ENCODE results near the gene CAMK1. TPM values are rescaled to one million over a fixed set of nuclear protein-coding genes. Genes with fewer than 3 reads are reported as not detected.

Gene CAMK1
- polyA plus RNA-seq (ENCODE audit: insufficient read length in 10 of 10): 10 to 100 TPM in 9 of 10 donors, 1 to 10 TPM in 1; 10.0 to 19.5 (median 14.5) TPM
- long read RNA-seq, donor 1, partial matches to known transcripts: 0 of 2 reads
- long read RNA-seq, donor 1, other reads (novel, unspliced or antisense): 0 of 2 reads
- long read RNA-seq, donor 2, partial matches to known transcripts: 0 of 1 reads
- long read RNA-seq, donor 2, other reads (novel, unspliced or antisense): 0 of 1 reads
- long read RNA-seq, donor 3: 0 reads
- long read RNA-seq, donor 4, partial matches to known transcripts: 0 of 5 reads
- long read RNA-seq, donor 4, other reads (novel, unspliced or antisense): 0 of 5 reads
- long read RNA-seq, donor 5, partial matches to known transcripts: 24 of 27 reads
- long read RNA-seq, donor 5, other reads (novel, unspliced or antisense): 0 of 27 reads
- long read RNA-seq, donor 6, partial matches to known transcripts: 0 of 3 reads
- long read RNA-seq, donor 6, other reads (novel, unspliced or antisense): 0 of 3 reads
- long read RNA-seq, donor 7, partial matches to known transcripts: 0 of 4 reads
- long read RNA-seq, donor 7, other reads (novel, unspliced or antisense): 0 of 4 reads
- long read RNA-seq, donor 8, partial matches to known transcripts: 0 of 5 reads
- long read RNA-seq, donor 8, other reads (novel, unspliced or antisense): 0 of 5 reads
- long read RNA-seq, donor 9, partial matches to known transcripts: 0 of 1 reads
- long read RNA-seq, donor 9, other reads (novel, unspliced or antisense): 0 of 1 reads

DNA sequence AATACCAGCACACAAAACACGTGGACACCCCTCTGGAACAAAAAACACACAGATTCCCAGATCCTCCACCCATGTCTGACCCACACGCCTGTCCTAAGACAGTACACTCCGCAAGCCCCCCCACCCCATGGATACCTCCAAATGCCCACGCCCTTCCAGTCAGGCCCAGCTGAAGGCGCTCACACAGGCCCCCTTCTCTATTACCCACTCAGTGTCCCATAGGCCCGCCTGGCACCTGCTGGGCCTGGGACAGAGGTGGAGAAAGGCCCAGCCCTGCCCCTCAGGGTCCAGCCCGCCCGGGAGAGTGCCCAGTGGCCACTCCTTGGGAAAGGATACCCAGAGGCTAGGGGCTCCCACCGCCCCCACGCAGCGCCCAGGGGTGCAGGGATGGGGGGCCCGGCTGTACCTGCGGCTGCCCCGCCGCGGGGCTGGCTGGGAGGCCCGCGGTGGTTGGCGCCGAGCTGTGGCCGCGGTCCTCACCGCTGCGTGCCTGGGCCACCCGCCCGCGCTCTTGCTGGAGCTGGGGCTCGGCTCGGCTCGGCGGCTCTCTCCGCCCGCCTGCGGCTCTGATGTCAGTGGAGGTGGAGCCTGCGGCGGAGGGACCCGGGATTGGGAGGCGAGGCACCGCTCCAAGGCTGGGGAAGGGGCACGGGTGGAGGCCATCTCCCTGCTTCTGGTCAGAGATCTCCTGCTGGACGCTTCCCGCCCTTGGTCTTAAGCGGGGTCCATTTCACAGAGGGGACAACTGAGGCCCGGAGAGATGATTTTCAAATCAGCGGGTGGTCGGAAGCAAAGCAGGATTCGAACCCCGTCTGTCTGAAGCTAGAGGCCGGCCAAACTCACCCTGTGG is at the start of gene CAMK1:
CAMK1 (minus strand) TSS at position 522 of the 850 bp plus-strand sequence. CDS start 2,198 bp downstream, outside the sequence.
- peak; percentile 70 to 94 (median 83) for DNase-seq

DNA sequence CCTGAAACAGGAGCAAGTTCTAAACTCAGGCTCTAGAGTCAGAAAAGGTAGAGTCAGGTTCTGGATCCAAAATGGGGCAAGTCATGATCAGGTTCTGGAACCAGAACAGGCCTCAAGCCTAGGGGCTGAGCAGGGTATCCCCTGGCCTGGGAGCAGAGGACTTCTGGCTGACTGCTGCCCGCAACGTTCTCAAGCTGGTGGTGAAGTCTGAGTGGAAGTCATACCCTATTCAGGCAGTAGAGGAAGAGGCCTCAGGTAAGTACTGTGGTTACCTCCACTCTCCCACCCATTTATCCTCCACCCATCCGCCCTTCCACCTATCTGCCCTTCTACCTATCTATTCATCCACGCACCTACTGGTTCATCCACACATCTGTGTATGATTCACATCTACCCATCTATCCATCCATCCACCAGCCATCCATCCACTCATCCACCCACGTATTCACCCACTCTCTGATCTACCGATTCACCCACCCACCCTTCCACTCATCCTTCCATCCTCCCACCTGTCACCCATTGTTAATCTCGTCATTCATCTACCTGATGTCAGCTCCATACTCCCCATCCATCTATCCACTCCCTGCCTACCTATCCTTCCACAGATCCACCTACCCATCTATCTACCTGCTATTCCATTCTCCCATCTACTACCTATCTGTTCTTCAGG is 49.1 kb upstream of the CAMK1 start:
- DNase-seq: no peak

DNA sequence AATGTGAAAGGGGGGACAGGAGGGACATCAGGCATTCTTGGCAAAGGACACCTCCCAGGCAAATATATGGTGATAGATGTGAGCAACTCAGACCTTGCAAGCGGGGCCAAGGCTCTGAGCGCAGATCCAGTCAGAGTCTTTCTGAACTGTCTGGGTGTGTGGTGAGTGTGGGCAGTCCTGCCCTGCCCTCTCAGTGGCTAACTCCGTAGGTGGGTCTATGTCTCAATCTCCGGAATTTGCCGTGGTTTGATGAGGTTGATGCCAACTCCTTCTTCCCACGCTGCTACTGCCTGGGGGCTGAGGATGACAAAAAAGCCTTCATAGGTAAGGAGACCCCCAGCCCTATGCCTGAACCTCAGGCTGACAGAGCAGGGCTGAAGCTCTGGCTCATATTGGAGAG is 47.7 kb upstream of the CAMK1 start:
- no peak for DNase-seq

DNA sequence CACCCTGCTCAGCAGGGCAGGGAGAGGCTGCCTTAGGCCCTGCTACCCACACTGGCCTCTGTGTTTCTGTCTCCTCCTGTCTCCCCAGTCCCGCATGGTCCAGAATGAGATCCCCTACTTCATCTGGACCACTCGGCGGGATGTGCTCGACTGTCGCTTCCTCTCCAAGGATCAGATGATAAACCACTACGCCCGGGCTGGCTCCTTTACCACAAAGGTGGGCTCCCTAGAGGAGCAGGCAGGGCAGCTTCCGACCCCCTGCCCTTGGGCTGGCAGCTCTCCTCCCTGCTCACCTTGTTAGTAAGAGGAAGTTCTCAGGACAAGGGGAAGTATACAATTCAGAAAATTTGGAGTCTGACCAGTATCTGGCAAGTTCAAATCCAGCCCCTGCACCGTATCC is 46.2 kb upstream of the CAMK1 start:
- no peak for DNase-seq

DNA sequence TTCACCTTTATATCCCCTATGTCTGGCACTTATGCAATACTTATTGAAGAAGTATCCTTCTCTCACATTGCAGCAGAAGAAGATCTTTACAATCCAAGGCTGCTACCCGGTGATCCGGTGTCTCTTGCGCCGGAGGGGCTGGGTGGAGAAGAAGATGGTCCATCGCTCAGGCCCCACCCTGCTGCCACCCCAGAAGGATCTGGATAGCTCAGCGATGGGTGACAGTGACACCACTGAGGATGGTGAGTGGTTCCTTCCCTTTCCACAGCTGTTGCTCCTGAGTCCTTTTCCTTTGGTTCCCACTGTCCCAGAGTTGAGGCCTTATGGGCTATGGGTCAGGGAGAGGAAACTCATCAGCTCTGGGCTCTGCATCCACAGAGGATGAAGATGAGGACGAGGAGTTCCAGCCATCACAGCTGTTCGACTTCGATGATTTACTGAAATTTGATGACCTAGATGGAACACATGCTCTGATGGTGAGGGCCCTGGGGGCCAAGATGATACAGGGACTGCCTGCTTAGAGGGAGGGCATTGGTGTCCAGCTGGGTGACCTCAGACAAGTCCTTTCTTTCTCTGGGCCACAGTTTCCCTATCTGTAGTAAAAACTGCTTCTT is 43.2 kb upstream of the CAMK1 start:
- DNase-seq: no peak

DNA sequence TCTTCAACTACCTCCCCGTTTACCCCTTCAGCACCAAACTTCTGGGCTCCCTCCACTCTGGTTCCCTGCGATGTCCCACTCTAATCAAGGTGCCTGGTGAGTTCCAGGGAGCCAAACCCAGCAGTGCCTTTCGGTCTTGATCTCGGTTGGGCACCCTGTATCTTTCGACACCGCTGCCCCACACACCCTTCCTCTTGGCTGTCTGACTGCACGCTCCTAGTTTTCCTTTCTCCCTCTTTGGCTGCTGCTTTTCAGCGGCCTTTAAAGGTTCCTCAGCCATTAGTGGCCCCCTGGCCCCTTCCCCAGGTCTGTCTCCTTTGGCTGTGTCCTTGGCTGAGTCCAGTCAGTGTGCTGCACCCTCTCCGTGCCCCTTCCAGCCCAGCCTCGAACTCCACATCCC is 41.1 kb upstream of the CAMK1 start:
- DNase-seq: no peak

DNA sequence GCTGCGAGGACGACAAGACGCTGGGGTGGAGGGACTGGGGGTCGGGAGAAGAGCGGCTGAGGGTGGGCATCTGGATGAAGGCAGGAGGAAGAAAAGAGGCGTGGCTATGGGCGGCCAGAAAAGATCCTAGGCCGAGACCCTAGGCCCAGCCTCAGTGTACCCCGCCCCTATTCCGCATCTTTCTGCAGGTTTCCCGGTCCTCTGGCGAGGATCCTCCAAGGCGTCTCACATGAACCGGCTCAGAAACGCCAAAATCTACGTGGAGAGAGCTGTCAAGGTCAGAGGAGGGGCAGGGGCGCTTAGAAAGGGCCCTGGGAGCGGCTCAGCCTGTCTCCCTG is 40.7 kb upstream of the CAMK1 start:
- peak in 2 of 3 donors; percentile 41 to 74 for DNase-seq

DNA sequence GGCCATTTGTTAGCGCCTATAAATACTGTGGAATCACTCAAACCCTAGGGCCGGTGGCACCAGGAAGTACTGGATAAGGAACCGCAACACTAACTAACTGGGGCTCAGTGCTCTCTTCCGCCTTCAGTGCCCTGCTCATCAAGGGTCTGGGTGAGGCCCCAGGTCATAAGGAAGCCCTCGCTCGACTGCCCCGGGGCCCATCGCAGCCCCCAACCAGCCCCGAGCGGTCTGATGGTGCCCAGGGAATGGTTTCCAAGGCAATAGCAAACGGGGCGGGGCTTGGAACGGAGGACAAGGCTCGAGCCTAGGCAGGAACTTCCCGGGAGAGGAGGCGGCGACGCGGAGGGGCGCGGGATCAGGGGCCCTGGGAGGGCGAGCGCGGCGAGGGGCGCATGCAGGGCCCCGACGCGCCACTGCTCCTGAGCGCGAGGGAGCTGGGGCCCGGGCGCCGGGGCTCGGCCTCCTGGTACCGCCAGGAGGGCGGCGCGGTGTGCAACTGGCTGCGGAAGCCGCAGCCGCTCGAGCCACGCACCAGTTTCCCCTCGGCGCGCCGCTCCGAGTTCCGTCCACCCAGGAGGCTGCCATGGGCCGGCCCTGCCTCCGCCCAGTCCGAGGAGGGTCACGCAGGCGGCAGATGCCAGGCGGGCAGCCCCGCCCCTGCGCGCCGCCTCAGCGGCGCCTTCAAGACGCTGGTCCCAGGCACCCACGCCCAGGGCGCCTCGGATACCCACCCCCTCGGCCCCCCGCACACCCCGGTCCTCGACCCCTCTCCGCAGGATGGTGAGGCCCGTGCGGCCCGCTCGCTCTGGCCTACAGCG is 40.1 kb upstream of the CAMK1 start, which contains the start of gene TTLL3:
TTLL3 (plus strand) TSS at position 648 of the 818 bp plus-strand sequence. CDS start 400 bp downstream, outside the sequence.
- DNase-seq: peak; percentile 47 to 90 (median 71)

DNA sequence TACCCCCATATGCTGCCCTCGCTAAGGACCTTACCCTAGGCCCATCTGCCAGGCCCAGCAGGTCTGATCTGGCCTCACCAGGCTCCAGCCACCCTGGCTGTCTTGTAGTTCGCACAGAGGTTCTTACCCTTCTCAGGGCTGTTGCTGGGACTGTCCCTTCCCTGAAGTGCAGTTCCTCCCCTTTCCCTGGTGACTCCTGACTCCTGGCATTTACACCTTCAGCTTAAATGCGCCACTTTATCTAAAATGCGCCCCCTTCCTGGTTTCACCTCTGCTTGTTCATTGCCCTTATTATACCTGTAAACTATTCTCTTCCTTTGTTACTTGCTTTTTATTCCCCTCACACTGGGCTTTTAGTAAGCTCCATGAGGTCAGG is 39.5 kb upstream of the CAMK1 start:
- no peak for DNase-seq

DNA sequence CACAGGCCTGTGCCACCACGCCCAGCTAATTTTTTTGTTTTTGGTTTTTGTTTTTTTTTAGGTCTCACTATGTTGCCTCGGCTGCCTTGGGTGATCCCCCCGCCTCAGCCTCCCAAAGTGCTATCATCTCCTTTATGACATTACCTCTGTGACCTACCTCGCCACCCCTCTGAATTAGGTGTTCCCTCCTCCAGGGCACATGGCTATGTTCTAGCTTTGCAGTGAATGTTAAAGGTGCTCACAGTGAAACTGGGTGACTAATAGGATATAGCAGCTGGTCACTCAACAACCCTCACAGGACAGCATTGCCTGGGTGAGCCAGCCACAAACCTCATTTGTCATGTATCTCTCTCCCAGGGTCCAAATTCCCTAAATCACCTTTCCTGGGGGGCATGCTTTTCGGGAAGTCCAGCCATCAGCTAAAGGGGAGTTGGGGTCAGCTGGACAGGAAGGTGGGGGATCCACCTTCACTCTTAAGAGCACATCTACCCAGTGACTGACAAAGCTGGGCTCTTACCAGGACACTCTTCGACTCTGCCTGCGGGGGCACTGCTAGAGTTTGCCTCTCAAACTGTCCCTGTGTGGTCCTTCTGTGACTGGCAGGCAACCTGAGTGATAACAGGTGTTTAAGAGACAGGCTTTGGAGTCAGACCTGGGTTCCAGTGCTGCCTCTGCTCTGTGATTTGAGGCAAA is 38.7 kb upstream of the CAMK1 start:
- DNase-seq: peak in 1 of 3 donors; percentile 31

DNA sequence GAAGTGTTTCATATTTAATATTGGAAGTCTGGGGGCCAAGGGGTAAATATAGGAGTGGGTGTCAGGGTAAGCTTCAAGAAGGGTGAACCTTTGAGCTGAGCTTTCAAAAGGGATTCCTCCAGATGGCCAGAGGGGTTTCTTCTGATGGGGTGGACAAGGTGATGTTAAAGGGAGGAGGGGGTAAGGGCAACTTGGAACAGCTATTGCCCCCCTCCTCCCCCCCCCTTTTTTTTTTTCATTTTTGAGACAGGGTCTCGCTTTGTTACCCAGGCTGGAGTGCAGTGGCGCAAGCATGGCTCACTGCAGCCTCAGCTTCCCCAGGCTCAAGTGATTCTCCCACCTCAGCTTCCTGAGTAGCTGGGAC is 38.2 kb upstream of the CAMK1 start:
- no peak for DNase-seq

DNA sequence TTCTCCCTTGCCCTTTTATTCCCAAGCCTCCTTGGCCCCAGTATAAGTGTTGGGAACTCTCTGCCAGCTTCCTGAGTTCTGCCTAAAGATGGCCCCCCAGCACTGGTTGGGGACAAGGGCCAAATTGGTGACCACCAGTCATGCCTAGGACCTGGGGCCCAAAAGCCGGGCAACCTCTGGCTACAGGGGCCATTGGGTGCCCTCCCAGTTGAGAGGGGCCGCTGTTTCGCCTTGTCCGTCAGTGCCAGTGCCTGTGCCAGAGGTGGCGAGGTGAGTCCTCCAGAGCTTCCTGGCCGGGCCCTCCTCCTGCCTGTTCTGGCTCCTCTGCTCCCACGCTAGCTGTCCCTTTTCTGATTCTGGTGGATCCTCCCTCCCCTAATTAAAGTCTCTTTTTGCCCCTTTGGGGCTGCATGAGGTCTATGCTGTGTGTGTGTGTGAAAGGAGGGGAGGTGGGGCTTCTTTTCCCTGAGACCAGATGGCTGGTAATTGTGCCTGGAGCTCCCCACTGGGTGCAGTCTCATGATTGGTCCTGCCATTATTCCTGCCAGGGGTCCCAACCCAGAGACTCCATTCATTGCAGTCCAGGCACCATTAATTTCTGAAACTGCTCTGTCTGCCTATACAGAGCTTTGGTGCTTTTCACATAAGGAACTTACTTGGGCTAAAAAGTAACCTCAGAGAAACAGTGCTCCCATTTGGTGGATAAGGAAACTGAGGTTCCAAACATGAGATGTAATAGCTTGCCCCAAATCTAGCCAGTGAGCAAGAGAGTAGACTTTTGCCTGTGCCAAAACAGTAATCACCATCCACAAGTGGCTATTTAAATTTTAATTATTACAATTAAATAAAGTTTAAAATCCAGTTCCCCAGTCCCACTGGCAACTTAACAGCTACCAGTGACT is 37.2 kb upstream of the CAMK1 start:
- no peak for DNase-seq

DNA sequence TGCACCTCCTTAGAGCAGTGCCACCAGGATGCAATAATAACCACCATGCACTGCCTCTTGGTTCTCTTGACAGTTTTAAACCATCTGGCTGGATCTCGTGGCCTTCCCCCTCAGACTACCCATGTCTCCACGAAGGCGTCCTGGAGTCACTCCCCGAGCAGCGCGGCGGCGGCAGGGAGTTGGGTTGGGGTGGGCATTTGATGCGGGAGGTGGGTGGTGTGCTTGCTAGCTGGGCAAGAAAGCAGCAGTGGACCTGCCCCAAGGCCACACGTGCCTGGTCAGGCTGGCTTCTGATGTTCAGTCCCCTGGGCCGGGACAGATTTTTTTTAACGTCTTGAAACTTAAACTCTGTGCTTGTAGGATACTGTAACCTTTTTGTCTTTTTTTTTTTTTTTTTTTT is 36.4 kb upstream of the CAMK1 start:
- DNase-seq: no peak

DNA sequence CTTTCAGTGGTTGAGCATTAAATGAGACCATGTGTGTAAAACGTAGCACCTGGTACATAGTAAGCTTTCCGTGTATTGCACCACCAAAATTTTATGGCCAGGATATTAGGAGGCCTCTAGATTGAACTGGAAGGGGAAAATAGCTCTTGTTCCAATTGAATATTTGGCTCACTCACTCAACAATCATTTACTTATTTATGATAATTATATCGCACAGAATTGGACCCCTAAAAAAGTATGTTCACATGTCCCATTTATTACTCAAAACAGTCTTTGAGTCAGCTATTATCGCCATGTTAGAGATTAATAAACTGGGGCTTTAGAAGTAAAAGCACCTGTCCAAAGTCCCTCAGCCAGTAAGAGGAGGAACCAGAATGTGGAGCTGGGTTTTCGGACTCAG is 35.2 kb upstream of the CAMK1 start:
- DNase-seq: no peak

DNA sequence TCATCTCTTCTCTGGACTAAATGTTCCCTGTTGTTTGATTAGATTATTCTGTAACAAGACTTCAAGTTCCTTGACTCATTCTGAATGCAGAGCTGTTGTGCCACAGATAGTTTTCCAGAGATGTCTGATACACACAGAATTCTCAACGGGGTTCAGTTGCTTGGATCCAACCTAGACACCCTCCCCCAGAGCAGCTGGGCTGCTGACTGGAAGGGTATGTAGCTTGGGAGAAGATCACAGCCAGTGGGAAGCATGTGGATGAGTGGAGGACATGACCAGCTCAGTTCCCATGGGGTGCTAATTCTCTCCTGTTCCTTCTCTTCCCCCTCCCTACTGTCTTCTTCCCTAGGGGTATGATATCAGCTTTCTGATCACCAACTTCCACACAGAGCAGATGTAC is 33.7 kb upstream of the CAMK1 start:
- DNase-seq: no peak

DNA sequence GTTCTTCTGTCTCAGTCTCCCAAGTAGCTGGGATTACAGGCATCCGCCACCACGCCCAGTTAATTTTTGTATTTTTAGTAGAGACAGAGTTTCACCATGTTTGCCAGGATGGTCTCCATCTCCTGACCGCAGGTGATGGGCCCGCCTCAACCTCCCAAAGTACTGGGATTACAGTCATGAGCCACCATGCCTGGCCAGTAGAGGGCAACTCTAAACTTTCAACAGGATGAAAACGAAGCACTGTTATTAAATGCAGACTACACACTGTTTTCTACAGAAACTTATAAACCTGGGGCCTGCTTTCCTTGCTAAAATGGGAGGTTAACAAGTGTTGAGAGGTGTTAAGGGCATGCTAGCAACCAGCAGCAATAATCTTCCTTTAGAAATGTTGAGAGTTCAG is 30.8 kb upstream of the CAMK1 start:
- DNase-seq: no peak

DNA sequence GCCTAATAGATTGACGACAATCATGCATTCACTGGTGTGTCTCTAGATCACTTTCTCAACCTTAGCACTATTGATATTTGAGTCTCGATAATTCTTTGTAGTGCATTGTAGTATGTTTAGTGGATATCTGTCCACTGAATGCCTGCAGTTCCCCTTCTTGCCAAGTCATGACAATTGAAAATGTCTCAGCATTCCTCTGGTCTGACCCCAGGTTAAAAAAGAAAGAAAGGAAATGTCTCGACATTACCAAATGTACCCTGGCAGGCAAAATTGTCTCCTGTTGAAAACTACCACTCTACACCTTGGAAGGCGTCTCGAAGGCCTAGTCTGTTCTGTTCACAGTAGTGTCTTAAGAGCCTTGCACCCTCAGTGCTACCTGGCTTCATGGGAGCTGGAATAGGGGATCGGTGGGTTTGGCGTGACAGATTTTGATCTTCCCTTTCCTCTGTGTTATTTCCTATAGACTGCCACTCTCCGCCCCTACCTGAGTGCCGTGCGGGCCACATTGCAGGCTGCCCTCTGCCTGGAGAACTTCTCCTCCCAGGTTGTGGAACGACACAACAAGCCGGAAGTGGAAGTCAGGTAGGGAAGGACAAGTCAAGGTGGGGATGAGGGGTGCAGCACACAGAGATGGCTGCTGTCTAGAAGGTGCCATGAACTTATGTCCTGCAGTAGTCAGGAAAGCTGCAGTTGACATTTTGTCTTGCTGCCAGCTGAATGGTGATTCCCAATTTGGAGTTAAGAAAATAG is 27.6 kb upstream of the CAMK1 start:
- DNase-seq: no peak

DNA sequence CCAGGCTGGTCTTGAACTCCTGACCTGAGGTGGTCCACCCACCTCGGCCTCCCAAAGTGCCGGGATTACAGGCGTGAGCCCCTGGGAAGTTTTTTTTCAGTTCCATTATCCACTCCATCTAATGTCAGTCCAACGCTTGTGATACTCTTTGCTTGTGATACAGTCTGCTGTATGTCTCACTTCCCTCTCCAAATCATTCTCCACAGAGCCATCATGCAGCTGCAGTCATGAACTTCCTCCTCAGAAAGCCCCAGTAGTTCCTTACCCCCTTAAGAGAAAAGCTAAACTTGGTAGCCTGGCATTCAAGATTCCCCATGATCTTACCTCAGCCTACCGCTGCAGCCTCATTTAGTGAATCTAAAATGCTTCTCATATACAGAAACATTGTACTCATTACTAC is 25.5 kb upstream of the CAMK1 start:
- no peak for DNase-seq
